ENCODE data around the gene TMEM256. TPM values are rescaled to one million over a fixed set of nuclear protein-coding genes. Genes with fewer than 3 reads are reported as not detected.

The TMEM256 gene
- total and polyA plus RNA-seq, 2 of the 8 experiments (the other 6 are each of a cell fraction or from before 2014, with no cell fraction given), result 97.0 to 350 TPM

- TF ChIP-seq CHD7 (IDR thresholded peaks at IDR 0.05; ENCODE audit: insufficient replicate concordance, low read length) (no peak), KDM4A (IDR thresholded peaks at IDR 0.05; ENCODE audit: low read depth, low read length, severe bottlenecking) (peak; percentile 15), CBX8 (IDR thresholded peaks at IDR 0.05; ENCODE audit: borderline replicate concordance, low read depth, low read length) (no peak), KDM5A (IDR thresholded peaks at IDR 0.05; ENCODE audit: low read length) (no peak)
Measured at GRCh38 chr17:7439462-7440112, 35.7 kb upstream of the TMEM256 start, which contains the start of gene FGF11 (continued).

Data from H1 (cell line).